ENCODE data around the gene CWC22.

DNA sequence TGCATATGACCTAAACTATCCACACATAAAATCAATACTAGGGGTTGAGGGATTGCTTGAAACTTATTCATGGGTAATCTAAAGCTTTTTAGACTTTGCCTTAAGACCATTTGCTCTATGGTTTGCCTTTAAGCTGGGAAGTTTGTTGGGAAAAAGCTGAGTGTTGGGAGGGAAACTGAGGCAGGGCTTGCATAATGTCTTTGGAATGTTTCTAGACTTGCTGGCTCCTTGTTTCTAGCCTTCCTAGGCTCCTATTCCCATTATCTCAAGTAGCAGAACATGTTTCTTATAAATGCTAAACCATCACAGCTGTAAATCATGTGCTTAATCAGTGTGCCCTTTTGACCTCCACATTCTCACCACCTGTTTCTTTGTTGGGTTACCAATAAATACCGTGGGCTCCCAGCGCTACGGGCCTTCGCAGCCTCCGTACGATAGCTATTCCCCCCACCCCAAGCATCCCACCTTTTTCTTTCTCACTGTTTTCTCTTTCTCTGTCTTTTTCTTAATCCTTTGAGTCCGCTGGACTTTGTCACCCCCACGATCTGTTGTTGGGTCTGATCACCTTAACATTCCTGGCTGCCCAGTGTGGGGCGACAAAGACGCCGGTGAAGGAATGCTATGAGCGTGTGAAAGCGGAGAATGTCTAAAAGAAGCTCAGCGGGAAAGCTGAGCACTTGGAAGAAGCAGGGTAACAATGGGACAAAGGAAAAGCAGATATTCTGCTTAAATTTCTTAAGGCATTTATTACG is 49.4 kb upstream of the CWC22 start:
- TF ChIP-seq CTCF (IDR thresholded peaks at IDR 0.05) (no peak), POLR2A (IDR thresholded peaks at IDR 0.05) (no peak), POLR2AphosphoS5 (IDR thresholded peaks at IDR 0.05) (no peak)

Measured in breast epithelium (tissue), 3 donors.